OCI-LY1 (cell line): ENCODE results near the gene PKN2.

ENCODE experiments used
- H2AFZ ChIP-seq: fragments of 200-600 bp; sonication (generic), shearing (Covaris generic); 2 replicates; pipeline ENCODE4 v1.6.0; 2014; ENCODE audit warnings: antibody characterized with exemption, mild to moderate bottlenecking, low read length
- H3F3A ChIP-seq: fragments of 200-600 bp; sonication (generic), shearing (Covaris generic); 2 replicates; pipeline ENCODE4 v1.6.0; 2014; ENCODE audit warnings: mild to moderate bottlenecking, antibody characterized with exemption, low read length, moderate library complexity; ENCODE audit not compliant: insufficient read depth
- H3K27ac ChIP-seq: fragments of 200-600 bp; sonication (generic); 2 replicates; pipeline ENCODE4 v1.5.1; 2014; ENCODE audit warnings: low read length, mixed run types, mild to moderate bottlenecking, low read depth; ENCODE audit not compliant: poor library complexity, severe bottlenecking
- H3K27me3 ChIP-seq: fragments of 200-600 bp; sonication (generic); 2 replicates; pipeline ENCODE4 v1.6.0; 2014; ENCODE audit warnings: antibody characterized with exemption, mild to moderate bottlenecking, low read length, moderate library complexity; ENCODE audit not compliant: insufficient read depth
- H3K36me3 ChIP-seq: fragments of 200-600 bp; sonication (generic); 2 replicates; pipeline ENCODE4 v1.6.1; 2014; ENCODE audit warnings: mild to moderate bottlenecking, antibody characterized with exemption, low read length, moderate library complexity, mixed read lengths; ENCODE audit not compliant: insufficient read depth
- H3K4me1 ChIP-seq: fragments of 200-600 bp; sonication (generic); 2 replicates; pipeline ENCODE4 v1.5.1; 2014; ENCODE audit warnings: mild to moderate bottlenecking, low read length, moderate library complexity; ENCODE audit not compliant: insufficient read depth, severe bottlenecking
- H3K4me2 ChIP-seq: fragments of 200-600 bp; sonication (generic), shearing (Covaris generic); 2 replicates; pipeline ENCODE4 v1.6.1; 2014; ENCODE audit warnings: low read length
- H3K4me3 ChIP-seq: fragments of 200-600 bp; sonication (generic); 2 replicates; pipeline ENCODE4 v1.5.1; 2014; ENCODE audit warnings: low read length, low read depth, mild to moderate bottlenecking, mixed read lengths; ENCODE audit not compliant: poor library complexity, severe bottlenecking
- H3K79me2 ChIP-seq: fragments of 200-600 bp; shearing (Covaris generic); 2 replicates; pipeline ENCODE4 v1.6.1; 2016; ENCODE audit warnings: mixed run types, low read length, mixed read lengths; ENCODE audit not compliant: insufficient read depth
- H3K9ac ChIP-seq: fragments of 200-600 bp; sonication (generic), shearing (Covaris generic); 2 replicates; pipeline ENCODE4 v1.6.1; 2014; ENCODE audit warnings: mild to moderate bottlenecking, low read length, mixed read lengths
- H3K9me2 ChIP-seq: fragments of 200-600 bp; sonication (generic), shearing (Covaris generic); 2 replicates; pipeline ENCODE4 v1.6.1; 2014; ENCODE audit warnings: low read depth, mild to moderate bottlenecking, low read length, mixed read lengths
- H3K9me3 ChIP-seq: fragments of 200-600 bp; shearing (Covaris generic); 2 replicates; pipeline ENCODE4 v1.6.1; 2014; ENCODE audit warnings: low read length, mixed read lengths
- H4K20me1 ChIP-seq: fragments of 200-600 bp; sonication (generic), shearing (Covaris generic); 2 replicates; pipeline ENCODE4 v1.6.0; 2016; ENCODE audit warnings: mild to moderate bottlenecking, low read length; ENCODE audit not compliant: insufficient read depth
- CTCF ChIP-seq: fragments of 200-600 bp; sonication (generic), shearing (Covaris generic); IDR thresholded peaks from 2 replicates; pipeline ENCODE4 v1.5.1; 2017; ENCODE audit warnings: mild to moderate bottlenecking, antibody characterized with exemption, low read length, moderate library complexity, mixed read lengths
- EZH2 ChIP-seq: fragments of 200-600 bp; sonication (generic), shearing (Covaris generic); IDR thresholded peaks from 2 replicates; pipeline ENCODE4 v1.8.0; 2017; ENCODE audit warnings: borderline replicate concordance, mixed run types, mild to moderate bottlenecking, antibody characterized with exemption, low read length, moderate library complexity, mixed read lengths

The PKN2 gene

GRCh38 chr1:88773540-88774150 is 89.6 kb downstream of the PKN2 start:
- Histone ChIP-seq H3K36me3 (peaks cover 67% of the 10 kb centered on the region), H3K4me1 (no peaks in the 10 kb centered on the region), H2AFZ (no peak overlapping the region), H3K79me2 (no peaks in the 10 kb centered on the region), H3K4me3 (no peak overlapping the region), H3K27me3 (no peaks in the 10 kb centered on the region), H3K4me2 (no peak overlapping the region), H3K9ac (no peak overlapping the region), H3K27ac (no peak overlapping the region), H3F3A (no peaks in the 10 kb centered on the region), H4K20me1 (no peaks in the 10 kb centered on the region), H3K9me3 (no peaks in the 10 kb centered on the region; the same call in 1 of the 2 replicates), H3K9me2 (no peaks in the 10 kb centered on the region)
- TF ChIP-seq CTCF = no peak
- TF ChIP-seq EZH2 = no peak

GRCh38 chr1:88774151-88774556 is 90.1 kb downstream of the PKN2 start:
- H4K20me1 ChIP-seq = no peaks in the 10 kb centered on the region
- TF ChIP-seq EZH2 = no peak
- no peak for TF ChIP-seq CTCF
- no peaks in the 10 kb centered on the region for H3K4me1 ChIP-seq
- no peak overlapping the region for H2AFZ ChIP-seq
- H3K36me3 ChIP-seq = peaks cover 66% of the 10 kb centered on the region
- H3K4me2 ChIP-seq = no peak overlapping the region
- H3K4me3 ChIP-seq = no peak overlapping the region
- H3K9ac ChIP-seq = no peak overlapping the region
- H3K27ac ChIP-seq = no peak overlapping the region
- no peaks in the 10 kb centered on the region for H3K79me2 ChIP-seq
- no peaks in the 10 kb centered on the region for H3K9me2 ChIP-seq
- no peaks in the 10 kb centered on the region; the same call in 1 of the 2 replicates for H3K9me3 ChIP-seq
- H3F3A ChIP-seq = no peaks in the 10 kb centered on the region
- no peaks in the 10 kb centered on the region for H3K27me3 ChIP-seq

GRCh38 chr1:88777604-88778149 is 93.6 kb downstream of the PKN2 start:
- no peaks in the 10 kb centered on the region; the same call in 1 of the 2 replicates for H3K9me3 ChIP-seq
- H3F3A ChIP-seq = no peaks in the 10 kb centered on the region
- no peaks in the 10 kb centered on the region for H3K9me2 ChIP-seq
- no peak for TF ChIP-seq CTCF
- TF ChIP-seq EZH2 = no peak
- H3K4me2 ChIP-seq = no peak overlapping the region
- H3K27me3 ChIP-seq = no peaks in the 10 kb centered on the region
- no peak overlapping the region for H3K4me3 ChIP-seq
- no peak overlapping the region for H3K9ac ChIP-seq
- no peaks in the 10 kb centered on the region for H3K4me1 ChIP-seq
- no peak overlapping the region for H2AFZ ChIP-seq
- peaks cover 64% of the 10 kb centered on the region for H3K36me3 ChIP-seq
- H3K27ac ChIP-seq = no peak overlapping the region
- H4K20me1 ChIP-seq = no peaks in the 10 kb centered on the region
- H3K79me2 ChIP-seq = no peaks in the 10 kb centered on the region
